Skeletal muscle tissue (tissue), 4 donors: ENCODE results near the gene ADGRV1. TPM values are rescaled to one million over a fixed set of nuclear protein-coding genes. Genes with fewer than 3 reads are reported as not detected.

Experiments used
- H3K27ac ChIP-seq: one replicate; pipeline ENCODE4 v1.7.0; 2013; ENCODE audit warnings: mild to moderate bottlenecking, low read depth, low read length, inconsistent platforms
- H3K27me3 ChIP-seq, 3 donors: one replicate each; pipeline ENCODE4 v1.7.0; 2013; ENCODE audit warnings: low read length in 3 of 3; ENCODE audit not compliant: control insufficient read depth in 3 of 3, insufficient read depth in 3 of 3
- H3K36me3 ChIP-seq, 3 donors: one replicate each; pipeline ENCODE4 v1.7.0; 2013; ENCODE audit warnings: low read length in 3 of 3; ENCODE audit not compliant: control insufficient read depth in 3 of 3, insufficient read depth in 3 of 3
- H3K4me1 ChIP-seq, 3 donors: one replicate each; pipeline ENCODE4 v1.7.0; 2013; ENCODE audit warnings: low read length in 3 of 3, mild to moderate bottlenecking in 3 of 3; ENCODE audit not compliant: control insufficient read depth in 3 of 3, insufficient read depth in 3 of 3
- H3K4me3 ChIP-seq, 3 donors: one replicate each; pipeline ENCODE4 v1.7.0; 2013; ENCODE audit warnings: low read length in 3 of 3
- H3K9ac ChIP-seq, 3 donors: one replicate each; pipeline ENCODE4 v1.7.0; 2013; ENCODE audit warnings: low read length in 3 of 3, mild to moderate bottlenecking in 3 of 3, moderate library complexity in 2 of 3, low read depth in 1 of 3
- H3K9me3 ChIP-seq, 3 donors: one replicate each; pipeline ENCODE4 v1.7.0; 2013; ENCODE audit warnings: low read length in 3 of 3; ENCODE audit not compliant: control insufficient read depth in 3 of 3
- total RNA-seq: library from RNA; depleted of rRNA; stranded (reverse); fragments of >200 nt; gene quantifications from one replicate; pipeline ENCODE4 v1.2.3, GENCODE V29; 2014
- donor health status: Osteomylitis.

ADGRV1 gene
- total RNA-seq, 1 donor from 2014 or later = 2.6 TPM

DNA sequence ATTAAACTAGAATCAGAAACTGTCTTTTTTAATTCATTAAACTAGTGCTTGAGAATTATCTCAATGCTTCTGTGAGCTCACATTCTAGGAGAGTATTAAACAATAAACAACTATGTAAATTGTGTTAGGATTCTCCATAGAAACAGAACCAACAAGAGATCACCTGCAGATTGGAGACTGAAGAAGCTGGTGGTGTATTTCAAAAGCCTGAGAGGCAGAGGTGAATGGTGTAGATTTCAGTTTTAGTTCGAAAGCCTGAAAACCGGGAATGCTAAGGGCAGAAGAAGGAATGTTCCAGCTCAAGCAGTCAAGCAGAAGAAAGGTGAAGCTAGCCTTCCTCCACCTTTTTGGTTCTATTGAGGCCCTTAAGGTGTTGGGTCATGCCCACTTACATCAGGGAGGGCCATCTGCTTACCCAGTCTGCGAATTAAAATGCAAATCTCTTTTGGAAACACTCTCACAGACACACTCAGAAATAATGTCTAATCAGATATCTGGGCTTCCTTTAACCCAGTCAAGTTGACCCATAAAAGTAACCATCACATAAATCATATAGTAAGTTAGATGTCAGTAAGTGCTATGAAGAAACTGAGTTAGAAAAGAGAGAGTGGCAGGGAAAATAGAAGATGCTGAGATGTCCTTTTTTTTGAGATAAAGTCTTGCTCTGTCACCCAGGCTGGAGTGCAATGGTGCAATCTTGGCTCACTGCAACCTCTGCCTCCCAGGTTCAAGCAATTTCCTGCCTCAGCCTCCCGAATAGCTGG, 533.1 kb downstream of the ADGRV1 start:
- Histone ChIP-seq H3K4me3 (no peak overlapping the region), H3K9me3 (no peaks in the 10 kb centered on the region), H3K9ac (no peak overlapping the region), H3K36me3 (no peaks in the 10 kb centered on the region), H3K27ac (no peak overlapping the region), H3K27me3 (no peaks in the 10 kb centered on the region), H3K4me1 (no peaks in the 10 kb centered on the region)

DNA sequence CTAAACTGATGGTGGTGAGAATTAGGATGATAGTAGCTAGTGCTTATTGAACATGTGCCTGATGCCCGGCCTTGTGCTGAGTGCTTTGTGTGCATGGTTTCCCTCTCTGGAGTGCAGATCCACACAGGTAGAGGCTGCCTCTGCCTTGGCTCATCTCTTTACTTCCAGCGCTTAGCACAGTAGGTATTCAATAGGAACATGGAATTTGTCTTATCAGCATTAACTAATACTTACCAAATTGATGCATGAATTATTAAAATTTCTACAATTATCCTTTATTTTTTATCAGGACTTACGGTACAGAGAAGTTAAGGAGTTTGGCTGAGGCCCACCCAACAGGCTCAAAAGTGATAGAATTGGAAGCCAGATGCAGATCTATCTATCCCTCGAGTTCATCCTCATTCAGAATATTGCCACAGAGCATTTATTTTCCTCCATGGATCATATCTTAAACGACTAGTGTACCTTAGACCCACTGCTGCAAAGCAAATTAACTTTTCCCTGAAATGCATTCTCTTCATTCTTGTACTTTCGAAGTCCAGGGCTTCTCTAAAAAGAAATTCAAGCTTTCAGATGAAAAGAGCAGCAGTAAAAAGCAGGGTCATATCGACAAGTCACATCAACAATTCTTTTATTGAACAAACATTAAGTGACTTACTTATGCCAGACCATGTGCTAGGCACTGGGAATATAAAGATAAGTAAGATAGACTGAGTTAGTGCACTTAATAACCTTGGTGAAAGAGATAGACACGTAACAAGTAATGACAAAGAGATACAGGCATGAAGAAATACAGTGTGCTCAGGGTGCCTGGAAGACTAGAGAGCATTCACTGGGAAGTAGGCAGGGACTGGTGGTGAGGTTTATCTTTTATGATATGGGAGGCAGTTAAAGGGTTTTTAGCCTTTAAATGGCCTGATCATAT, 534.5 kb downstream of the ADGRV1 start:
- Histone ChIP-seq H3K4me3 (no peak overlapping the region), H3K4me1 (no peaks in the 10 kb centered on the region), H3K36me3 (no peaks in the 10 kb centered on the region), H3K27me3 (no peaks in the 10 kb centered on the region), H3K9ac (no peak overlapping the region), H3K27ac (no peak overlapping the region), H3K9me3 (no peaks in the 10 kb centered on the region)

DNA sequence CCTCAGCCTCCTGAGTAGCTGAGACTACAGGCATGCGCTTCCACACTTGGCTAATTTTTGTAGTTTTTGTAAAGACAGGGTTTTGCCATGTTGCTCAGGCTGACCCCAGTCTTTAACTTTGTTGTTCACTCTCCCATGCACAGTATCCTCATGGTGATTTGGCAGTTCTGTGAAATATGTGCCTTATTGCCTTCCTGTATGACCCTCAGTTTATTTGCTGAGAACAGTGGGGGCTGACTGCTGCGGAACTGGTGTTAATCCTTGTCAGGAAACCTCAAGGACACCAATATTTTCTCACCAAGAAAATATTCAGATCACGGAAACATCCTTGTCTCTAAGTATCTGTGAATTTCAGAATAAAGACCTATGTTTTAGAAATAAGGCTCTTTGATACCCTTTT, 536.7 kb downstream of the ADGRV1 start:
- Histone ChIP-seq H3K4me1 (peaks cover 0 to 3% (median 0%) of the 10 kb centered on the region in 3 donors), H3K27me3 (no peaks in the 10 kb centered on the region), H3K36me3 (no peaks in the 10 kb centered on the region), H3K27ac (no peak overlapping the region), H3K9me3 (no peaks in the 10 kb centered on the region), H3K4me3 (no peak overlapping the region), H3K9ac (no peak overlapping the region)

DNA sequence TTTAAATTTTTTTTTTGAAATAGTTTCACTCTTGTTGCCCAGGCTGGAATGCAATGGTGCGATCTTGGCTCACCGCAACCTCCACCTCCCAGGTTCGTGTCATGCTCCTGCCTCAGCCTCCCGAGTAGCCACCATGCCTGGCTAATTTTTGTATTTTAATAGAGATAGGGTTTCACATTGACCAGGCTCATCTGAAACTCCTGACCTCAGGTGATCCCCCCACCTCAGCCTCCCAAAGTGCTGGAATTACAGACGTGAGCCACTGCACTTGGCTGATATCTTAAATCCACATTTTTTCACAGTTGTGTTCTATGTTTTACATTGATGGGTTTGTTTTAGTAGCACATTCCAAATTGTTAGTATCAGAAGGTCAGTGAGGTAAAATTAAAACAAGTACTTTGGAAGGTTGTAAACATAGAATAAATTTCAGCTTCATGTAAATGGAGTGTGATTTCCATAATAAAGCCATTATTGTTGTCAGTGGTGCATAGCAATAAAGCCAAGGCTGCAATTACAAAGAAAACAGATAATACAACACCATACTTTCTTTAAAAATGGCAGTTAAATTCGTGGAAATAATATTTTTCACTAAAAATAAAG, 537.3 kb downstream of the ADGRV1 start:
- no peak overlapping the region for H3K4me3 ChIP-seq
- no peak overlapping the region for H3K9ac ChIP-seq
- H3K4me1 ChIP-seq = peaks cover 0 to 3% (median 0%) of the 10 kb centered on the region in 3 donors
- H3K27me3 ChIP-seq = no peaks in the 10 kb centered on the region
- no peaks in the 10 kb centered on the region for H3K36me3 ChIP-seq
- no peak overlapping the region for H3K27ac ChIP-seq
- H3K9me3 ChIP-seq = no peaks in the 10 kb centered on the region

DNA sequence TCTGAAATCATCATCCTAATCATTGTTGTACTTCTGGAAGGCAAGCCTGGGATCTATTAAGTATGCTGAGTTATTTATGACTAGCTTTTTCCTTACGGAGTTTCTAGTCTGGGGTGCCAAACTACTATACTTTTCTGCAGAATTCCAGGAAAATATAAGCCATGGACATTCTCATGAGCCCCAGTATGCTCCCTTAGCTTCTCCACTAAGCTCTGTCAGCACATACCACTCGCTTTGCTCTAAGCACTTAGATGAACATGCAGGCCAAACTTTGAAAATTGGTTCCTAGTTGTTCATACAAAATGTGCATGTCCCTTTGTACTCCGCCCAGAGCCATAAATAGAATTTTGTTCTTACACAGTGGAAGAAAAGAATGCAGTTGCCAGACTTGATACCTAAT, 539.9 kb downstream of the ADGRV1 start:
- H3K36me3 ChIP-seq = no peaks in the 10 kb centered on the region
- H3K4me1 ChIP-seq = peaks cover 0 to 3% (median 0%) of the 10 kb centered on the region in 3 donors
- H3K9me3 ChIP-seq = no peaks in the 10 kb centered on the region
- no peak overlapping the region for H3K27ac ChIP-seq
- no peak overlapping the region for H3K9ac ChIP-seq
- H3K4me3 ChIP-seq = no peak overlapping the region
- no peaks in the 10 kb centered on the region for H3K27me3 ChIP-seq

DNA sequence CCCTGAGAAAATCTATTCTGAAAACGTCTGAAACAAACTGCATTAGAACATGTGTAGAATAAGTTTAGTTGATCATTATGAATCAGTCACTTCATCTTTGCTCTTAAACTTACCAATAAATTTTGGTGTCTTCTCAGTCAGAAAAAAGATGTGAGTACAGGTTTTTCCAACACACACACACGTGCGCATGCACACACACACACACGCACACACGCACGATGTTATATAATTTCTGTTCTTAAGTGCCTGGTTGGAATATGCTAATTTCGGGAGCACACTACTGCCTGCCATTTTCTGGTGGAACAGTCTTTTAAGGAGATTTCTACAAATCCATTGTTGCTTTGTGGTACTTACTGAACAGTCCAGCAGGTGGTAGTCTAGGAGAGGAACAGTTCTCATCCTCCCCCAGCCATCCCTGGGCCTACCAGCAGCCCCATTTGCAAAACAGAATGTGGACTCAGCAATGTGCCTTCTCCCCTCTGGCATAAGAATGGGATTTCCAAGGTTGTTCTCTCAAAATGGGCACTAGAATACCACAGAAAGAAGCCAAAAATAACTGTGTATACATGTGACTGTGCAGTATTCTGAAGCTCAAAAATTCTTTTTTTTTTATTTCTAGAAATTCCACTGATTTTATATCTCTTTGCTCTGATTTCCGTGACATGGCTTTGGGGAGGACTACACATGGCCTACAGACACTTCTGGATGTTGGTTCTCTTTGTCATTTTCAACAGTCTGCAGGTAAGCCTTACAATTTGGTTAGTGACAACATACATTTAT, 543.2 kb downstream of the ADGRV1 start:
- H3K36me3 ChIP-seq = no peaks in the 10 kb centered on the region
- no peak overlapping the region for H3K9ac ChIP-seq
- H3K27me3 ChIP-seq = no peaks in the 10 kb centered on the region
- peaks cover 0 to 3% (median 0%) of the 10 kb centered on the region in 3 donors for H3K4me1 ChIP-seq
- peaks cover 0 to 1% (median 0%) of the 10 kb centered on the region in 3 donors for H3K9me3 ChIP-seq
- no peak overlapping the region for H3K27ac ChIP-seq
- H3K4me3 ChIP-seq = no peak overlapping the region

DNA sequence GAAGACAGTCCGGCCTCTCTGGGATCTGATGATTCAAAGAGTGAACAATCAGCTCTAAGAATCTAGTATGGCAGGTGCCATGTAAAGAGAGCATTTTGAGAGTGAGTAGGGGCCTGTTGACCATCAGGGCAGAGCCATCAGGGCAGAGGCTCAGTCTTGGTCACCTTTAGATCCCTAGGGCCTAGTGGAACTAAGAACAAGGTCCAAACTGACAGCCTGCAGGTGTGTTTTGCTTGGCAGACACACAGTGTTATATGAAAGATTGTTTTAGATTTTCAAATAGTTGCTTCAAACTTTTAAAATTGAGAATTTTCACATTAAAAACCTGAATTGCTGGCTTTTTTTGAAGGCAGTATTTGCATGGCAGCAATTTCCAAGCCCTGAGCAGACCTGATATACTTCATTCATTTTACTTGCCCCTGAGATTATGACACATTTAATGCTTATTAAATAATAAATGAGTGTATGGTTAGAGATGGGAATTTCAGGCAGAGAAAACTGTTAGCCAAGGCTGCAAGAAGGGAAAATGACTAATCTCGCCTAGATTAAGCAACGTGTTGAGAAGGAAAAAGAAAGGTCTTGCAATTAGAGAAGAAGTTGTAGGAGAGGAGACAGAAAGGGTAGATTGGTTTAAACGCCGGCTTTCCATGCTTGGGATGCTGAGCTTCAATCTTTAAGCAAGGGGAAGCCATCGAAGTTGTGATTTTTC, 544.9 kb downstream of the ADGRV1 start:
- Histone ChIP-seq H3K27ac (no peak overlapping the region), H3K9me3 (peaks cover 0 to 1% (median 0%) of the 10 kb centered on the region in 3 donors), H3K4me3 (no peak overlapping the region), H3K36me3 (no peaks in the 10 kb centered on the region), H3K9ac (no peak overlapping the region), H3K27me3 (no peaks in the 10 kb centered on the region), H3K4me1 (peaks cover 0 to under 1% (median 0%) of the 10 kb centered on the region in 3 donors)

DNA sequence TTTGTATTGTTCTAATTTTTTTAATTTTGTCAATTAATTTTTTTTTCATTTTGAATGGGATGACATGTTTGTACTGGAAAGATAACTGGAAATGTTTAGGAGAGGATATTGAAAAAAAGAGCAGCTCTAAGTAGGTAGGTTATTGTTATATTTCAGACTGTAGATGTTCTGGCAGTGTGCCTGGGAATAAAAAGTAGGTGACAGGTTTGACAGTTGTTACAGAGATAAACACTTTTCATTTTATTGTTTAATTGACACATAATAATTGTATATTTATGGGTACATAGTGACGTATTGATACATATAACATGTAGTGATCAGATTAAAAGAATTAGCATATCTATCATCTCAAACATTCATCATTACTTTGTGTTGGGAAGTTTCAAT, 545.5 kb downstream of the ADGRV1 start:
- no peaks in the 10 kb centered on the region for H3K27me3 ChIP-seq

More for the DNA sequence above, 545.5 kb downstream of the ADGRV1 start:
- Histone ChIP-seq H3K4me3 (no peak overlapping the region), H3K36me3 (no peaks in the 10 kb centered on the region), H3K9me3 (peaks cover 0 to 1% (median 0%) of the 10 kb centered on the region in 3 donors), H3K9ac (no peak overlapping the region), H3K4me1 (no peaks in the 10 kb centered on the region), H3K27ac (no peak overlapping the region)
